Glutamatergic neuron (in vitro differentiated cells): Measurements from ENCODE around the gene SLC6A1. TPM values are rescaled to one million over a fixed set of nuclear protein-coding genes. Genes with fewer than 3 reads are reported as not detected.

Experiments
- DNase-seq: peaks from one replicate; pipeline ENCODE4 v3.0.0; 2022
- H3K27ac Mint-ChIP-seq: one replicate; pipeline ENCODE4 v1.8.0; 2020; ENCODE audit warnings: mild to moderate bottlenecking, mixed read lengths, inconsistent platforms; ENCODE audit not compliant: unreplicated experiment
- H3K27me3 Mint-ChIP-seq: one replicate; pipeline ENCODE4 v1.8.0; 2020; ENCODE audit warnings: mild to moderate bottlenecking, moderate library complexity, mixed read lengths, inconsistent platforms; ENCODE audit not compliant: unreplicated experiment
- H3K36me3 Mint-ChIP-seq: one replicate; pipeline ENCODE4 v1.8.0; 2020; ENCODE audit warnings: mild to moderate bottlenecking, mixed read lengths, inconsistent platforms; ENCODE audit not compliant: unreplicated experiment
- H3K4me1 Mint-ChIP-seq: one replicate; pipeline ENCODE4 v1.8.0; 2020; ENCODE audit warnings: mild to moderate bottlenecking, low read depth, mixed read lengths, inconsistent platforms; ENCODE audit not compliant: unreplicated experiment
- H3K4me3 Mint-ChIP-seq: one replicate; pipeline ENCODE4 v1.8.0; 2020; ENCODE audit warnings: mild to moderate bottlenecking, mixed read lengths, inconsistent platforms; ENCODE audit not compliant: unreplicated experiment
- H3K9me3 Mint-ChIP-seq: one replicate; pipeline ENCODE4 v1.8.0; 2020; ENCODE audit warnings: mild to moderate bottlenecking, moderate library complexity, mixed read lengths, inconsistent platforms; ENCODE audit not compliant: unreplicated experiment
- total RNA-seq: library from RNA; stranded (reverse); fragmentation: NEBNext Ultra II Directional; extraction: Animal tissue kit (Norgen Biotek cat#: 25700); gene quantifications from one replicate; pipeline ENCODE4 v1.2.1, GENCODE V29; 2021; ENCODE audit not compliant: unreplicated experiment
- TF ChIP-seq, protein P1 (sequence below): fragments of 200-600 bp; sonication (generic); IDR thresholded peaks from one replicate; pipeline ENCODE4 v1.5.0; 2021; ENCODE audit not compliant: partially characterized antibody, unreplicated experiment

Gene SLC6A1
- total RNA-seq, 1 donor from 2014 or later, result 0.15 TPM

DNA sequence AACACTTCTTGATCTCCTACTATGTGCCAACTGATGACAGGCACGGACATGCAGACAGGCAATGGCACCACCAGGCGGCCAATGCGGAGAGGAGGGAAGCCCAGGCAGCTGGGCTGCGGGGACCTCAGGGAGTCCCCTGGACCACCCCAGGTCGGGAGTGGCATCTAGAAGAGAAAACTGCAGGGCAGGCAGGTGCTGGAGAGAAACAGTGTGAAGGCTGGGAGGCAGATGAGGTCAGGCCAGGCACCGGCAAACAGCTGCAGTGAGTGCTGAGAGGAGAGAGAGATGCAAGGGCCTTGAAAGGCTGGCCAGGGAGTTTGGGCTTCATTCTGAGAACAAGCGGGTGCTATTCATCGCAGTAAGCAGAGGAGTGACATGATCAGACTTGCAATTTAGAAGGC is 29.1 kb downstream of the SLC6A1 start:
- Mint-ChIP-seq H3K36me3 (peaks cover under 1% of the 10 kb centered on the region), H3K4me3 (no peak overlapping the region), H3K4me1 (no peaks in the 10 kb centered on the region), H3K27me3 (peaks cover 6% of the 10 kb centered on the region), H3K27ac (no peak overlapping the region), H3K9me3 (no peaks in the 10 kb centered on the region)
- no peak for DNase-seq
- TF ChIP-seq, protein P1, sequence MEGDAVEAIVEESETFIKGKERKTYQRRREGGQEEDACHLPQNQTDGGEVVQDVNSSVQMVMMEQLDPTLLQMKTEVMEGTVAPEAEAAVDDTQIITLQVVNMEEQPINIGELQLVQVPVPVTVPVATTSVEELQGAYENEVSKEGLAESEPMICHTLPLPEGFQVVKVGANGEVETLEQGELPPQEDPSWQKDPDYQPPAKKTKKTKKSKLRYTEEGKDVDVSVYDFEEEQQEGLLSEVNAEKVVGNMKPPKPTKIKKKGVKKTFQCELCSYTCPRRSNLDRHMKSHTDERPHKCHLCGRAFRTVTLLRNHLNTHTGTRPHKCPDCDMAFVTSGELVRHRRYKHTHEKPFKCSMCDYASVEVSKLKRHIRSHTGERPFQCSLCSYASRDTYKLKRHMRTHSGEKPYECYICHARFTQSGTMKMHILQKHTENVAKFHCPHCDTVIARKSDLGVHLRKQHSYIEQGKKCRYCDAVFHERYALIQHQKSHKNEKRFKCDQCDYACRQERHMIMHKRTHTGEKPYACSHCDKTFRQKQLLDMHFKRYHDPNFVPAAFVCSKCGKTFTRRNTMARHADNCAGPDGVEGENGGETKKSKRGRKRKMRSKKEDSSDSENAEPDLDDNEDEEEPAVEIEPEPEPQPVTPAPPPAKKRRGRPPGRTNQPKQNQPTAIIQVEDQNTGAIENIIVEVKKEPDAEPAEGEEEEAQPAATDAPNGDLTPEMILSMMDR, result no peak

DNA sequence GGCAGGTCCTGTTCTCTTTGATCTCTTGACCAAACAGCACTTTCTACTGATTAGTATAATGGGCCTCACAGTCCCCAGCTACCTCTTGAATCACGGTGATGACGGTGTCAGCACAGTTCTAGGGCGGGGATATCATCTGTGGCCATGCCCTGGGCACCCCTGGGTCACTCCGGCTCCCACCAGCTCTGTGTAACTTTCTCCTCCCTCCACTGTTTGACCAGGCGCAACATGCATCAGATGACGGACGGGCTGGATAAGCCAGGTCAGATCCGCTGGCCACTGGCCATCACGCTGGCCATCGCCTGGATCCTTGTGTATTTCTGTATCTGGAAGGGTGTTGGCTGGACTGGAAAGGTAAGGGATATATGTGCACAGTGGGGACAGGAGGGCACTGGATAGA is 29.6 kb downstream of the SLC6A1 start:
- Mint-ChIP-seq H3K4me1 (no peaks in the 10 kb centered on the region), H3K9me3 (no peaks in the 10 kb centered on the region), H3K4me3 (no peak overlapping the region), H3K27me3 (peaks cover 6% of the 10 kb centered on the region), H3K27ac (no peak overlapping the region), H3K36me3 (peaks cover 6% of the 10 kb centered on the region)
- TF ChIP-seq, protein P1, result no peak
- DNase-seq, result no peak

GRCh38 chr3:11024181-11024580 is 31.6 kb downstream of the SLC6A1 start:
- no peak overlapping the region for H3K27ac Mint-ChIP-seq
- no peak overlapping the region for H3K4me3 Mint-ChIP-seq
- DNase-seq, result no peak
- H3K4me1 Mint-ChIP-seq, result no peaks in the 10 kb centered on the region
- no peaks in the 10 kb centered on the region for H3K9me3 Mint-ChIP-seq
- peaks cover 11% of the 10 kb centered on the region for H3K36me3 Mint-ChIP-seq
- H3K27me3 Mint-ChIP-seq, result peaks cover 8% of the 10 kb centered on the region
- TF ChIP-seq, protein P1, result no peak

GRCh38 chr3:11029948-11030347 is 37.4 kb downstream of the SLC6A1 start:
- no peaks in the 10 kb centered on the region for H3K9me3 Mint-ChIP-seq
- no peak overlapping the region for H3K4me3 Mint-ChIP-seq
- no peak for DNase-seq
- no peak overlapping the region for H3K27ac Mint-ChIP-seq
- H3K4me1 Mint-ChIP-seq, result no peaks in the 10 kb centered on the region
- H3K27me3 Mint-ChIP-seq, result peaks cover 3% of the 10 kb centered on the region
- TF ChIP-seq, protein P1, result no peak
- peaks cover 11% of the 10 kb centered on the region for H3K36me3 Mint-ChIP-seq

- peaks cover 3% of the 10 kb centered on the region for H3K27me3 Mint-ChIP-seq
- H3K36me3 Mint-ChIP-seq, result no peaks in the 10 kb centered on the region
- H3K4me1 Mint-ChIP-seq, result no peaks in the 10 kb centered on the region
- H3K4me3 Mint-ChIP-seq, result no peak overlapping the region
- TF ChIP-seq, protein P1, result no peak
- no peak overlapping the region for H3K27ac Mint-ChIP-seq
- no peaks in the 10 kb centered on the region for H3K9me3 Mint-ChIP-seq
- DNase-seq, result no peak
Measured at GRCh38 chr3:11033871-11034270, 41.3 kb downstream of the SLC6A1 start.
